GM19395 (cell line): ENCODE data around the gene RELB.

ENCODE experiments used
- ATAC-seq: cut with Tn5 transposase; IDR thresholded peaks from one replicate; pipeline ENCODE4 v1.9.1; 2021; ENCODE audit warnings: mild to moderate bottlenecking, moderate library complexity; ENCODE audit not compliant: unreplicated experiment

RELB gene

DNA sequence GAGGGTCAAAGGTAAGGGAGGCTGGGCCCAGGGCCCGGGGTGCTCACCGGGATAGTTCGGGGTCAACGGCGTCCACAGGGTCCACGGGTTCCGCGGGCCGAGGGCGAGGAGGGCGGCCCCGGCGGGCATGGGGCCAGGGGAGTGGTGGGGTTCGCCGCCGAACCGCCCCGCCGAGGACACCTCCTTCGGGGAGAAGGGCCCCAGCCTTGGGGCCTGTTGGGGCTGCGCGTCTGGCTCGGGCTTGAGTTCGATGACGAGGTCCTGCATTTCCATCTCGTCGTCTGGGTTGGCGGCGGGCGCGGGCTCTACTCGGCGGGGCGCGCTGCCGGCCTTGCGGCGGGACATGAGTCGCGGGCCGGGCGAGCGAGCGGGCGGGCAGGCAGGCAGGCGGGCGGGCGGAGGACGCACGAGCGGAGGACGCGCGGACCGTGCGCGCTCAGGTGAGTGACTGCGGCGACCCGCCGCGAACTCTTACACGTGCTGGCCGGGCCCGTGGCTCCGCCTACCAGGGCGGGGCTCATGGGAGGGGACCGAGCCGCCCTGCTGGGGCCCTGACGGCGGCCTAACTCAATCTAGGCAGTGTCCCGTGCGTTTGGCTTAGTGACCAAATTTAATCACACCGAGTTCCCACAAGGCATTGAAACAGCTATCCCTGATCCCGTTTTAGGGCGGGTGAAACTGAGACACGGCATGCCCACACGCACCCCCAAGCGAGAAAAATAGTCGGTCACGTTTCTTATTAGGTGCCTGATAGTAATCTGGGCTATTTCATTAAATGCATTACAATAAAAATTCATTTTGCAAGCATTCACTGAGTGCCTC is 75.0 kb downstream of the RELB start, which contains the start of gene ZNF296:
TSS of gene ZNF296 (minus strand) at position 450 of the 822 bp plus-strand sequence. CDS start at position 345, 105 bp downstream.
- ATAC-seq = peak; percentile 48

DNA sequence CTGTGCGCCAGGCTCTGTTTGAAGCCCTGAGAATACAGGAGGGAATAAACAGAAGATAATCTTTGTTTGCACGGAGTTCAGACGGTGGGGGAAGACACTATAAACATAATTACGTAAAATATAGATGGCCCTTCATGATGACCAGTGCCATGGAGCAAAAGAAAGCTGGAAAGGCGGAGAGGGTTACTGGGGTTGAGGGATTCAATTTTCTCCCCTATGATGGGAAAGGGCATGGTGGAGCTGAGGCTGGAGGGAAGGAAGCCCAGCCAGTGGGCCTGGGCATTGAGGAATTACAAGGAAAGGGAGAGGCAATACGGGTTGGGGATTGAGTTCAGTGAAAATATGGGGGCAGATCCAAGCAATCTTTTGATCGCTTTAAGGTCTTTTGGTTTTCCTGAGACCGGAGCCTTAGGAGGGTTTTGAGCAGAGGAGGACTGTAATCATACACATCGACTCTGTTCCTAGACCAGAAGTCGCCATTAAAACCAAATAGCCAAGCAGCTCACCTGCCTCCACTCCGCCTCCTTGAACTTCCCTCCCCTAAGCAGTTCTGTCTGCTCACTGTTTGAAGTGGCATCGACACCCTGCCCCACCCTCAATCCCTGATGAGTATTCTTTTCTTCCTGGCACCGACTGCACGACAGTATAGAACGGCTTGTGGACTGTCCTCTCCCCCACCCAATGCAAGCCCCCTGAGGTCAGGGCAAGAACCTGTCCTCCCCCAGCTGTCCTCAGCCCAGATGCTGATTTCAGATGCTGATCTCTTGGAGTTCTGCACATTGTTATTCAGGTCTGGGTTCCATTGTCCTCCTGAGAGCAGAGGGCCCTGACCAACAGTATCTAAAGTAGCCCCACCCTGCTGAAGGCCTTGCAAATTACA is 75.8 kb downstream of the RELB start:
- no peak for ATAC-seq

DNA sequence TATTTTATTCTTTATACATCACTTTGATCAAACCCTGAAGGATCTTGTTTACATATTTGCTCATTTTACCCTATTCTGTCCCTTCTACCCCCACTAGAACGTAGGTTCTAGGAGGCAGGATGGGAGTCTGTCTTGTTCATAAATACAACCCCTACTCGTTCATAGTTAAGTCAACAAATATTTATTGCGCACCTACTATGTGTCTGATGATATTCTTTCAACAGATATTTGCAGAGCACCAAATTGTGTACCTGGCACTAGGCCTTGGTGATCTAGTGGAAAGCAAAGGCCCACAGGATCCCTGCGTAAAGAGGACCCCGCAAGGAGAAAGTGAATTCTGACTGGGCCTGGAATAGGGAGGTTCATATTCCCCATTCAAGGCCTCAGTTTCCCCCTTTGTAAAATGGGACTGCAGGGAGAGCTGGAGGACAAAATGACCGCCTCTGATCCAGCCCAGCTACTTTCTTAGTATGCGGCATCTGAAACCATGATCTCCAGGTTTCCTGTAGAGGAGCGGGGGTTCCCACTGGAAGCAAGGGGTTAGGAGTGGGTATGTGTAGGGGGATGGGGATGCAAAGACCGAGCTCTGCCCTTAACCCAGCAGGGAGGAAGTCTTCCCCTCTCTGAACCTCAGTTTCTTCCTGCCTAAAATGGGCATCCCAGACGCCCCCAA is 77.3 kb downstream of the RELB start:
- ATAC-seq = no peak

DNA sequence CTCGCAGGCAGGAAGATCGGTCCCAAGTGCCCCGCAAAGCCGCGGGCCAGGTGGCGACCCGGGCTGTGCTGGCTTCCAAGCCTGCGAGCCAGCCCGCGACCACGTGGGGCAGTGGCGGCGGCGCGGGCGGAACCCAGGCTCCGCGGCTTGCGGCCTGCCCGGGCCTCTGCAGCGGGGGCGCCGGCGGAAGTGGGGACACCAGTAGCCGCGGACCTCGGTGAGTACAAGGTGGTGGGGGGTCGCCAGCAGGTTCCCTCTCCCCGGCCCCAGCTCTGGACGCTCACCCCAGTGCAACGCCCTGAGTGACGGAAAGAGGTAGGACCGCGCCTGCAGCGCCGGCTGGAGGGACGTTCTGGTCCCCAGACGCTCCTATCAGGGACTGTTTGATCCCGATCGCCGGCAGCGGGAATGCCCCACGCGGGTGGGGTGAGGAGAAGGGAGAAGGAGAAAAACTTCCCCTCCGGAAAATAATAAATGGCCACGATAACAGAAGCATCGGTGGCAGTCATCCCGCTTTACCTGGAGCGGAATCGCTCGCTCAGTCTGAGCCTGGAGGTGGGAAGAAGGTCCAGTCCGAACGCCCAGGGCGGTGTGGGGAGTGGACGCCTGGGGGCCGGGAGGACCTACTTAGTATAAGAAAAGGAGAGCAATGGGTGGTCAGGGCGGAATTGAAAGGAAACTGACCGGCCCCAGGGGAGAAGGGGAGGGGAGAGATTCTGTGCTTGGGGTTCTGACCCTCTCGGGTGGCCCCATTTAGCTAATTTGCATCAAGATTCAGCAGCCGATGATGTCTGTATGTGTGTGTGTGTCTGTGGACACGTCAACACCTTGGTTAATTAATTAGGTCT is 78.0 kb downstream of the RELB start, which contains the start of gene GEMIN7:
TSS of gene GEMIN7 (plus strand) at position 198 of the 848 bp plus-strand sequence. CDS start 10,855 bp downstream, outside the sequence.
- ATAC-seq = no peak

DNA sequence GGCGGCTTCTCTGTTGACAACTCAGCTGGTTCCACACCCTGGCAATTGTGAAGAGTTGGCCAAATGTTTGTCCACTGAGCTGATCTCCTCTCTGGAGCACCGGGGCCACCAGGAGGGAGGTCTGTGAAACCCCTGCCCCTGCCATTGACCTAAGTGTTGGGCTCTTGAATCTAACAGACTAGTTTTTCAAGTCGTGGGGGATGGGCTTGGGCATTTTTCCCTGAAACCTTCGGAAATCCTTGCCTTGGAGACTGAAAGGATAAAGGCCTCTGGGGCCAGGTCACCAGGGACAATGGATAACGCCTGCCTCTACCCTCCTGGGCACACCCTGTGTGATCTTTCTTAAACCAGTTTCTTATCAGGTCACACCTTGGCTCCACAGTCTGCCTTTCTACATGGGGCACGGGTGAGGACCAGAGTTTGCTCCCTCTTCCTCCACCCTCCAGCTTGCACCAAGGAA is 78.7 kb downstream of the RELB start:
- ATAC-seq = no peak

DNA sequence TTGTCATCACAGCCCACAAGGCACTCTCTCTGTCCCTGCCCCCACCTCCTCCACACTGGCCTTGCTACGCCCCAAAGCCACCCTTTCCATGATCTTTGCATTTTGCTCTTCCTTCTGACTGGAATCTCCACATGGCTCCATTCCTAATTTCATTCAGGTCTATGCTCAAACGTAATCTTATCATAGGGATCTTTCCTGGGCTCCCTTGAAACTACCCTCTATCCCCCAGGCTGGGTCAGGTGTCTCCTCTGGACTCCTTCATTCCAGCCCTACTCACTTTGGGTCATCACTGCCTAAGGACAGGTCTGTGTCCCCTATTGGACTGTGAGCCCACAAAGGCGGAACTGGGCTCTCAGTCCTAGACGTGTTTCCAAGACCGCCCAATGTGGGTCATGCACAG is 80.9 kb downstream of the RELB start:
- no peak for ATAC-seq

DNA sequence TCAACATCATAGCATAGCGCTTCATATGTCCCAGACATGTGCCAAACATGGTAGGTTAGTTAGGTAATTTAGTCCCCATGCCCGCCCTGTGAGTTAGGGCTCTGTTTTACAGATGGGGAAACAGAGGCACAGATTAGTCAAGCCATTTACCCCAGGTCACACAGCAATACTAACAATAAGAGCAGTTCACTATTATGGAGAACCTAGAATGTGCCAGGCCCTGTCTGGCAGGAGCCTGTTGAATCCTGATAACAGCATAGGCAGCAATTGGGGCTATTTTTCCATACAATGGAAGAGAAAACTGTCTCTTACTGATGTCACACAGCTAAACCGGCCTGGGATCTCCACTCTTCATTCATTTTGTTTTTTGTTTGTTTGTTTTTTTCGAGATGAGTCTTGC is 85.2 kb downstream of the RELB start:
- no peak for ATAC-seq

DNA sequence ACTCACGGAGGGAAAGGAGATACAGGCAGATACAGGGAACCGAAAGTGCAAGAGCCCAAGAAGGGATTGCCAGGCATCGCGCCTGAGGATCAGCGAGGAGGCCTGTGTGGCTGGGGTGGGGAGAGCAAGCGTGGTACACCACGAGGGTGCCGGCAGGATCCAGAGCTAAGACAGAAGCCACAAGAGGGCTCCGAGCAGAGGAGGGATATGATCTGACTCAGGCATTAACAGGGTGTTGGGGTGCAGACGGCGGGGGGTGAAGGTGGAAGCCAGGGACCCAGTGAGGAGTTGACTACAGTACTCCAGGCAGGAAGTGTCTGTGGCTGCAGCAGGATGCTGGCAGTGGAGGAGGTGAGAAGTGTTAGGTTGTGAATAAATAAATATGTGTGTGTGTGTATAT is 86.3 kb downstream of the RELB start:
- no peak for ATAC-seq
